Stimulated activated CD8-positive, alpha-beta memory T cell treated with anti-CD3 and anti-CD28 coated beads, Interleukin-2, amount 100 ng/mL, for 48 hours (primary cell): ENCODE data around the gene ITGB3.

Experiments
- DNase-seq, 2 donors: peaks; one replicate each; pipeline ENCODE4 v3.0.0-alpha.2; 2020; ENCODE audit warnings: low read depth in 2 of 2

Gene ITGB3

GRCh38 chr17:47338026-47338425, 84.4 kb downstream of the ITGB3 start:
- DNase-seq: no peak

DNA sequence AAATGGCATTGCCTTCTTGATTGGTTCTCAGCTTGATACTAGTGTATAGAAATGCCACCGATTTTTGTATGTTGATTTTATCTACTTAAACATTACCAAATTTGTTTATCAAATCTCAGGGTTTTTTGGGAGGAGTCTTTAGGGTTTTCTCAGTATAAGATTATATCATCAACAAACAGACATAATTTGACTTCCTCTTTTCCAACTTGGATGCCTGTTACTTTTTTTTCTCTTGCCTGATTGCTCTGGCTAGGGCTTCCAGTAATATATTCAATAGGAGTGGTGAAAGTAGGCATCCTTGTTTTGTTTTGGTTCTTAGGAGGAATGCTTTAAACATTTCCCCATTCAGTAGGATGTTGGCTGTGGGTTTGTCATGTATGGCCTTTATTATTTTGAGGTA, 99.2 kb downstream of the ITGB3 start:
- no peak for DNase-seq

- DNase-seq: no peak
These were observed 105.0 kb downstream of the ITGB3 start for GRCh38 chr17:47358652-47359051.
